GM19372 (cell line): ENCODE results near the gene TMEM87A.

Source experiments
- ATAC-seq: cut with Tn5 transposase; IDR thresholded peaks from one replicate; pipeline ENCODE4 v1.9.1; 2021; ENCODE audit warnings: mild to moderate bottlenecking, low read depth, moderate library complexity; ENCODE audit not compliant: unreplicated experiment

TMEM87A gene

DNA sequence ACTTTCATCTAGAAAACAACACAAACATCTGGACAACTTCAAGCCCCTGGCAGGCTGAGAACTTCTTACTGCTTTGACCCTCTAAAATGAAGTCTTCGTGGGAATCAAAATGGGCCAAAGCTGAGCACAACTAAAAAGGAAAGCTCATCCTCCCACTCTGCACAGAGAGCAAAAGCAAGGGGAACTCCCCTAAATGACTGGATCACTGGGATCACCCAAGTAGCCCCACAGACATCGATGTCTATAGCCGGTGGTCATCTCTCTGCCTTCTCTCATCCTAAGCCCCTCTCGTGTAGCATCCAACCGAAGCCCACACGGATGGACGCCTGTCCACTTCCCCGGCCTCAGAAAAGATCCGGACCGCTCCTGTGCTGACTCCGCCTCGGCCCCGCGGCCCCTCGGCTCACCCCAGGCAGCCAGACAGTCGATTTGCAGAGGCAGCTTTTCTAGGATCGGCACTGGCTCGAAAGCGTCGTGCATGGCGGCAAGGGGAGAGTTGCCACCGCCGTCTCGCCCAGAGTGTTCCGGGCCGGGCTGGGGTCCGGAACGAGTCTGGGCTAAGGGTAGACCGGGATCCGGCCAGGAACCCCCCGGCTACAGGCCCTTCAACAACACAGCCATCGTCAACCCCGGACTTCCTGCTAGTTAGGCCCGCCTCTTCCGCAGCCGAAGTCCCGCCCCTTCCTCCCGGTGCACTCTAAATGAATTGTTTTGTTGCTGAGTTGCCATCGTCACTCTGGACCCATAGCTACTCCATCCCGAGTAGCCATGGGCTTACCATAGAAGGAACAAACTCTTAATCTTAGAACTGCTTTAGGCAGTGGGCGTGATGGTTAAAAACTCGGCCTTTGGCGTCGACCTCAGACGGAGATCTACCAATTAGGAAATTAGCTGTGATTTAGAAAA is 65.3 kb downstream of the TMEM87A start, which contains the start of gene VPS39:
Gene VPS39 (minus strand): TSS at position 631 of the 906 bp plus-strand sequence. CDS start 151 bp downstream, at position 480.
- peak; percentile 83 for ATAC-seq

- ATAC-seq: no peak
Measured at GRCh38 chr15:42206406-42206805, 66.8 kb downstream of the TMEM87A start.

- ATAC-seq: no peak
Measured at GRCh38 chr15:42203891-42204290, 69.3 kb downstream of the TMEM87A start.

- no peak for ATAC-seq
Measured at GRCh38 chr15:42202653-42203052, 70.6 kb downstream of the TMEM87A start.

GRCh38 chr15:42201801-42202200 is 71.4 kb downstream of the TMEM87A start:
- ATAC-seq: no peak

- no peak for ATAC-seq
Measured at GRCh38 chr15:42199126-42199525, 74.1 kb downstream of the TMEM87A start.

DNA sequence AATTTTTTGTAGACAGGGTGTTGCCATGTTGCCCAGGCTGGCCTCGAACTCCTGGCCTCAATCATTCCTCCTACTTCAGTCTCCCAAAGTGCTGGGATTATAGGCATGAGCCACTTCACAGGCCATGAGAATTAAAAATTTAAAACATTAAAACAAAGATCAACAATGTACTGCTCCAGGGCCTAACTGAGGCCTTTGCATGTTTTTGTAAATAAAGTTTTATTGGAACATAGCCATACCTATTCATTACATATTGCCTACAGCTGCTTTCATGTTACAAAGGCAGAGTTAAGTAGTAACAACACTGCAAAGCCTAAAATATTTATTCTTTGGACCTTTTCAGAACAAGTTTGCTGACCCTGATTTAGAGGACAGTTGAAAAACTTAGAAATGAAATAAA is 74.7 kb downstream of the TMEM87A start:
- ATAC-seq: no peak

- ATAC-seq: no peak
Measured at GRCh38 chr15:42194513-42194912, 78.7 kb downstream of the TMEM87A start.

- no peak for ATAC-seq
Measured at GRCh38 chr15:42193383-42193782, 79.8 kb downstream of the TMEM87A start.

GRCh38 chr15:42191610-42192346 is 81.5 kb downstream of the TMEM87A start:
- ATAC-seq: no peak

DNA sequence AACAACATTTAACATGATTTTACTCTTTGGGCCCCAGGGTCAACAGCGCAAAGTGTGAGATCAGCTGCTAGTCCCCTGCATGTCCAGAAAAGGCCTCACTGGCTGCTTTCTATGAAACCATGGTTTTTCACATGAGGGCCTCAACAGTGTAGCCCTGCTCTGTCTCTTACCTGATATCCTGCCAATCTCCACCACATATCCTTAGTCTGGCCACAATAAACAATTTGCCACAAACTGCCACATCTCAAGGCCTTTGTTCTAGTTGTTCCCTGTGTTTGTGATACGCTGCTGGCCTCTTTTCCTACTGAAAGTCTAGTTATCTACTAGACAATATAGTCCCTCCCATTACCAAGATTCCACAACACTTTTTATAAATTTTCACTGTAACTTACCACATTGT is 82.9 kb downstream of the TMEM87A start:
- ATAC-seq: no peak

GRCh38 chr15:42185801-42186200 is 87.4 kb downstream of the TMEM87A start:
- no peak for ATAC-seq

GRCh38 chr15:42184736-42185135 is 88.5 kb downstream of the TMEM87A start:
- no peak for ATAC-seq

DNA sequence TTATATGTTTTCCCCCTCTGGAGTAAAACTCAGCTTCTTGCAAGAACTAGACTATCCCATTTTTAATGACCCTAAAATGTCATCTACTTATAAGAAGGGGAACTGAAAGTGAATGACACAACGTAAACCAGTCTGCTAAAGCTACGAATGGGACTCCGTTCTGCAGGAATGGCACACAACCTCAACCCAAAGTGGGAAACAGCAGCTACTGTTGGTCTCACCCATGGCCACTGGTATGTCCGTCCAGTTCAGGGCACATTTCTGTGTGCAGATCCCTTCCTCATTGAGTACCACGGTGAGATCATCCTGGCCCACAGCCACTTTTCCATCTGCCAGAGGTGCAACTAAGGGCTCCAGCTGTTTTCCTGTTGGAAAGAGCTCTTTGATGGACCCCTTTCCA is 88.9 kb downstream of the TMEM87A start:
- ATAC-seq: no peak

DNA sequence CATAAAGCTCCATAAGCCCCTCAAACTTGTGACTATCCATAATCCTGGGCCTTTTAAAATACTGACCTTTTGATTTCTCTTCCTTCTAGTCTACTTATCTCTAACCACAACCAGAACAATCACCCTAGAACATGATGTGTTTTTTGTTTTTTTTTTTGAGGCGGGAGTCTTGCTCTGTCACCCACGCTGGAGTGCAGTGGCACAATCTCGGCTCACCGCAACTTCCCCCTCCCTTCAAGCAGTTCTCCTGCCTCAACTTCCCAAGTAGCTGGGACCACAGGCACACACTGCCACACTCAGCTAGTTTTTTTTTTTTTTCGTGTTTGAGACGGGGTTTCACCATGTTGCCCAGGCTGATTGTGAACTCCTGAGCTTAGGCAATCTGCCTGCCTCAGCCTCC is 90.3 kb downstream of the TMEM87A start:
- ATAC-seq: no peak

GRCh38 chr15:42182328-42182886 is 90.8 kb downstream of the TMEM87A start:
- ATAC-seq: no peak

GRCh38 chr15:42178056-42178455 is 95.2 kb downstream of the TMEM87A start:
- no peak for ATAC-seq

DNA sequence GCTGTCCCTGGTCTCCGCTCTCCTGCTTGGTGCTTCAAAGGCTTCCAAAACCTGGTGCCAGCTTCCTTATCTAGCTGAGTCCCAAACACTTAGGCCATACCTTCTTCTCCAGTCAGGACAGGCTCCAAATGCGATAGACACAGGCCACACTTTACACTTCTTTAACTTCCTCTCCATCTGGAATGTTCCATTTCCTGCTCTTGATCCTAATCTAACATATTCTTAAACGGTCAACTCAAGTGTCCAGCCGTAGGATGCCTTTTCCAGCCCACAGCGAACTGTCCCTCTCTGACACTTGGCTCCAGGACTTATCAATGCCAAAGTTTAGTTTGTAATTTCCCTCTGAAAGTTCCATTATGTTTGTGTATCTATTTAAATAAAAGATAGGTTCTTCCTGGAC is 97.6 kb downstream of the TMEM87A start:
- no peak for ATAC-seq

- ATAC-seq: no peak
Measured at GRCh38 chr15:42172475-42172874, 100.8 kb downstream of the TMEM87A start.

DNA sequence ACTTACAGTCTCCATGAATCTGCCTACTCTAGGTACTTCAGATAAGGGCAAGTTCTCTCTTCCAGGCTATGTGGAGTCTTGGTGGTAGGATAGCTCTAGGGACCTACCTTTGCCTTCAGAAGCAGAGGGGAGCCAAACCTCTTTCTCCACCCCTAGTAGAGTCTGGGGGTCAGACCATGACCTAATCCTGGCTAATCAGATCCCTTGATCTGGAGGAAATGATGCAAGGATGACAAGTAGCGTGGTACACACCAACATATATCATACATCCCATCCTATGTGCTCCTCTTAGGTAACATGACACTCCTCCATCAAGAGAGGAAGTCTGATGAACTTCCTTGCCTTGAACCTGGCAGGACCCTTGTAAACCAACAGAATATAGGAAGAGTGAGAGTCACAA is 101.4 kb downstream of the TMEM87A start:
- ATAC-seq: no peak

GRCh38 chr15:42171122-42171521 is 102.1 kb downstream of the TMEM87A start:
- ATAC-seq: no peak
